ENCODE data around the gene TENT5C.

The TENT5C gene

GRCh38 chr1:117606649-117607430, 992 bp downstream of the TENT5C start:
- in situ Hi-C loops (cut with HindIII; ENCODE audit: low sequenced_read_pairs): no loop called here
- no peak for DNase-seq (ENCODE audit: low read depth)

GRCh38 chr1:117607471-117607870, 1.6 kb downstream of the TENT5C start:
- TF ChIP-seq, protein P1, sequence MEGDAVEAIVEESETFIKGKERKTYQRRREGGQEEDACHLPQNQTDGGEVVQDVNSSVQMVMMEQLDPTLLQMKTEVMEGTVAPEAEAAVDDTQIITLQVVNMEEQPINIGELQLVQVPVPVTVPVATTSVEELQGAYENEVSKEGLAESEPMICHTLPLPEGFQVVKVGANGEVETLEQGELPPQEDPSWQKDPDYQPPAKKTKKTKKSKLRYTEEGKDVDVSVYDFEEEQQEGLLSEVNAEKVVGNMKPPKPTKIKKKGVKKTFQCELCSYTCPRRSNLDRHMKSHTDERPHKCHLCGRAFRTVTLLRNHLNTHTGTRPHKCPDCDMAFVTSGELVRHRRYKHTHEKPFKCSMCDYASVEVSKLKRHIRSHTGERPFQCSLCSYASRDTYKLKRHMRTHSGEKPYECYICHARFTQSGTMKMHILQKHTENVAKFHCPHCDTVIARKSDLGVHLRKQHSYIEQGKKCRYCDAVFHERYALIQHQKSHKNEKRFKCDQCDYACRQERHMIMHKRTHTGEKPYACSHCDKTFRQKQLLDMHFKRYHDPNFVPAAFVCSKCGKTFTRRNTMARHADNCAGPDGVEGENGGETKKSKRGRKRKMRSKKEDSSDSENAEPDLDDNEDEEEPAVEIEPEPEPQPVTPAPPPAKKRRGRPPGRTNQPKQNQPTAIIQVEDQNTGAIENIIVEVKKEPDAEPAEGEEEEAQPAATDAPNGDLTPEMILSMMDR (IDR thresholded peaks at IDR 0.05; ENCODE audit: low read depth, low read length, missing control alignments): no peak
- in situ Hi-C loops (cut with HindIII; ENCODE audit: low sequenced_read_pairs): no loop called here
- DNase-seq (ENCODE audit: low read depth): no peak
- peak overlapping the region; percentile 73 for H3K4me3 ChIP-seq (ENCODE audit: low read depth, low read length)

More at GRCh38 chr1:117606649-117607430, 992 bp downstream of the TENT5C start:
- peak overlapping the region; percentile 73 for H3K4me3 ChIP-seq (ENCODE audit: low read depth, low read length)
- TF ChIP-seq, protein P1 (IDR thresholded peaks at IDR 0.05; ENCODE audit: low read depth, low read length, missing control alignments): no peak

- H3K4me3 ChIP-seq (ENCODE audit: low read depth, low read length): no peak overlapping the region
- in situ Hi-C loops (cut with HindIII; ENCODE audit: low sequenced_read_pairs): no loop called here
- no peak for DNase-seq (ENCODE audit: low read depth)
- TF ChIP-seq, protein P1 (IDR thresholded peaks at IDR 0.05; ENCODE audit: low read depth, low read length, missing control alignments): no peak
Observed at GRCh38 chr1:117608115-117608615, 2.3 kb downstream of the TENT5C start.

GRCh38 chr1:117608758-117609157, 2.9 kb downstream of the TENT5C start:
- no peak for DNase-seq (ENCODE audit: low read depth)
- TF ChIP-seq, protein P1 (IDR thresholded peaks at IDR 0.05; ENCODE audit: low read depth, low read length, missing control alignments): no peak
- in situ Hi-C loops (cut with HindIII; ENCODE audit: low sequenced_read_pairs): no loop called here
- H3K4me3 ChIP-seq (ENCODE audit: low read depth, low read length): no peak overlapping the region

- TF ChIP-seq, protein P1 (IDR thresholded peaks at IDR 0.05; ENCODE audit: low read depth, low read length, missing control alignments): no peak
- DNase-seq (ENCODE audit: low read depth): no peak
- H3K4me3 ChIP-seq (ENCODE audit: low read depth, low read length): no peak overlapping the region
- in situ Hi-C loops (cut with HindIII; ENCODE audit: low sequenced_read_pairs): no loop called here
Observed at GRCh38 chr1:117609471-117609911, 3.6 kb downstream of the TENT5C start.

DNA sequence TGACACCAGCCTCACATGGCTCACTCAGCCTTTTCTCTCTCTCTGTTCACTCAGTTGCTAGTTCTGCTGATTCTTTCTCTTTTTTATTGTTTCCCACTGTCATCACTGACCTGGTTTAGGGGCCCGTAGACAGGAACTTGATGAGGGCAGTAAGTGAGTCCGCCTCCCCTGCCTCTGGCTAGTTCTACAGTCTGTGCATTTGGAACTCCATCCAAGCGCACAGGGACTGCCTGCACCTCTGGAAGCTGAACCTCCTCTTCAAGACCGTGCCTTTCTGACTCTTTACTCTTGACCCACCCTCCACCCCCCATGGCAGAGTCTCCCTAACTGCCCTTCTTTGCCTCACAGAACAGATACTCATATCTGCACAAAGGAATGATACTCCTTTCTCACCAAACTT, 4.2 kb downstream of the TENT5C start:
- in situ Hi-C loops (cut with HindIII; ENCODE audit: low sequenced_read_pairs): no loop called here
- DNase-seq (ENCODE audit: low read depth): no peak
- TF ChIP-seq, protein P1 (IDR thresholded peaks at IDR 0.05; ENCODE audit: low read depth, low read length, missing control alignments): no peak
- H3K4me3 ChIP-seq (ENCODE audit: low read depth, low read length): no peak overlapping the region

Data from astrocyte of the cerebellum (primary cell).